ENCODE data around the gene ZNRF3.

DNA sequence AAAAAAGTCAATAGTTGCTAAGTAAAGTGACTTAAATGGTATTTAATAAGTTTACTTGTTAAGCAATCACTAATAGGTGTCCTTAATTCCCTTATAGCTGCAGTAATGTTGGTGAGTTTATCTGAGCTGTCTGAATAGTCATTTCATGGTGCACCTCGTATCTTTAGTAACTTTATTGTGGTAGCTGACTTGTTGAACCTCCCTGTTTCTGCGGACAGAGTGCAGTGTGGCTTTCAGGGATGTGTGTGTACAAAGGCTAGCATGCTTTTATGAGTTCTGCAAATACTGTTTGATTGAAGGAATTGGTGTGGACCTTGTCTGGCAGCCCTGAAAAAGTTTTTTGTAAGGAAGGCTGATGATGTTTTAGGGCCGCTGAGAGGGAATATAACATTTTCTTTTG lies 2.6 kb downstream of the ZNRF3 start:
- TF ChIP-seq EZH2 (IDR thresholded peaks at IDR 0.05; ENCODE audit: borderline replicate concordance, insufficient read depth, low read depth, low read length, poor library complexity, severe bottlenecking), result no peak
- TF ChIP-seq, protein P1, sequence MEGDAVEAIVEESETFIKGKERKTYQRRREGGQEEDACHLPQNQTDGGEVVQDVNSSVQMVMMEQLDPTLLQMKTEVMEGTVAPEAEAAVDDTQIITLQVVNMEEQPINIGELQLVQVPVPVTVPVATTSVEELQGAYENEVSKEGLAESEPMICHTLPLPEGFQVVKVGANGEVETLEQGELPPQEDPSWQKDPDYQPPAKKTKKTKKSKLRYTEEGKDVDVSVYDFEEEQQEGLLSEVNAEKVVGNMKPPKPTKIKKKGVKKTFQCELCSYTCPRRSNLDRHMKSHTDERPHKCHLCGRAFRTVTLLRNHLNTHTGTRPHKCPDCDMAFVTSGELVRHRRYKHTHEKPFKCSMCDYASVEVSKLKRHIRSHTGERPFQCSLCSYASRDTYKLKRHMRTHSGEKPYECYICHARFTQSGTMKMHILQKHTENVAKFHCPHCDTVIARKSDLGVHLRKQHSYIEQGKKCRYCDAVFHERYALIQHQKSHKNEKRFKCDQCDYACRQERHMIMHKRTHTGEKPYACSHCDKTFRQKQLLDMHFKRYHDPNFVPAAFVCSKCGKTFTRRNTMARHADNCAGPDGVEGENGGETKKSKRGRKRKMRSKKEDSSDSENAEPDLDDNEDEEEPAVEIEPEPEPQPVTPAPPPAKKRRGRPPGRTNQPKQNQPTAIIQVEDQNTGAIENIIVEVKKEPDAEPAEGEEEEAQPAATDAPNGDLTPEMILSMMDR (IDR thresholded peaks at IDR 0.05), result no peak
